Dermis microvascular lymphatic vessel endothelial cell (primary cell): ENCODE measurements around the gene GREB1. TPM values are rescaled to one million over a fixed set of nuclear protein-coding genes. Genes with fewer than 3 reads are reported as not detected.

Source experiments
- DNase-seq, 2 donors: peaks; one replicate each; pipeline versions ENCODE4 v3.0.0 to v3.0.0-alpha.2; 2010; ENCODE audit warnings: low read depth in 2 of 2
- total RNA-seq: library from RNA; depleted of rRNA; stranded (reverse); fragments of >200 nt; gene quantifications from 2 replicates; pipeline ENCODE4 v1.2.1, GENCODE V29; 2014

Gene GREB1
- total RNA-seq, 1 donor from 2014 or later, result 0.26 TPM

GRCh38 chr2:11633923-11634478 lies 100.2 kb downstream of the GREB1 start:
- no peak for DNase-seq

GRCh38 chr2:11634584-11634983 lies 100.7 kb downstream of the GREB1 start:
- no peak for DNase-seq

GRCh38 chr2:11635141-11635540 lies 101.3 kb downstream of the GREB1 start:
- no peak for DNase-seq

GRCh38 chr2:11636593-11637295 lies 102.9 kb downstream of the GREB1 start:
- no peak for DNase-seq

GRCh38 chr2:11637546-11637945 lies 103.7 kb downstream of the GREB1 start:
- no peak for DNase-seq

GRCh38 chr2:11639503-11639902 lies 105.7 kb downstream of the GREB1 start:
- DNase-seq, result no peak

GRCh38 chr2:11640132-11640531 lies 106.3 kb downstream of the GREB1 start:
- no peak for DNase-seq

GRCh38 chr2:11642972-11643371 lies 109.1 kb downstream of the GREB1 start:
- no peak for DNase-seq

- no peak for DNase-seq
Observed at GRCh38 chr2:11644293-11644692, 110.4 kb downstream of the GREB1 start.

- DNase-seq, result no peak
Observed at GRCh38 chr2:11646530-11646929, 112.7 kb downstream of the GREB1 start.

- DNase-seq, result peak; percentile 20 to 48
Observed at GRCh38 chr2:11647834-11648600, 114.2 kb downstream of the GREB1 start.

- DNase-seq, result no peak
Observed at GRCh38 chr2:11649093-11649492, 115.2 kb downstream of the GREB1 start.

GRCh38 chr2:11651856-11652548 lies 118.2 kb downstream of the GREB1 start:
- DNase-seq, result peak in 1 of 2 donors; percentile 42

- no peak for DNase-seq
Observed at GRCh38 chr2:11652553-11652952, 118.7 kb downstream of the GREB1 start.

- DNase-seq, result no peak
Observed at GRCh38 chr2:11655495-11655894, 121.7 kb downstream of the GREB1 start.

GRCh38 chr2:11656252-11656651 lies 122.4 kb downstream of the GREB1 start:
- no peak for DNase-seq

GRCh38 chr2:11656671-11657101 lies 122.8 kb downstream of the GREB1 start:
- no peak for DNase-seq

- no peak for DNase-seq
Observed at GRCh38 chr2:11657195-11657594, 123.3 kb downstream of the GREB1 start.

GRCh38 chr2:11657646-11658045 lies 123.8 kb downstream of the GREB1 start:
- DNase-seq, result no peak

- DNase-seq, result no peak
Observed at GRCh38 chr2:11658208-11659114, 124.6 kb downstream of the GREB1 start.

- no peak for DNase-seq
Observed at GRCh38 chr2:11659115-11659475, 125.2 kb downstream of the GREB1 start.
